Endothelial cell of umbilical vein (primary cell): Measurements from ENCODE around the gene PAEP. TPM values are rescaled to one million over a fixed set of nuclear protein-coding genes. Genes with fewer than 3 reads are reported as not detected.

Experiments
- BruUV-seq: library from RNA; stranded (reverse); fragments of 400-500 nt; replicated peaks from 2 replicates; lab custom pipeline; 2021; lab: Mats Ljungman, UMichigan
- CTCF ChIA-PET: fragments of 300-600, 350-600 bp; sonication (Branson Sonifier 250); formaldehyde crosslinking; loops from one replicate; lab custom pipeline; 2021; ENCODE audit warnings: antibody characterized with exemption, inconsistent platforms; lab: Charles Lee
- POLR2A ChIA-PET: fragments of 300-600, 350-600 bp; sonication (Branson Sonifier 250); formaldehyde crosslinking; loops from one replicate; lab custom pipeline; 2021; ENCODE audit warnings: antibody characterized with exemption, inconsistent platforms; lab: Charles Lee
- DNase-seq: peaks from one replicate; pipeline ENCODE4 v3.0.0-alpha.2; 2011; ENCODE audit warnings: low read depth, low spot score
- FAIRE-seq: peaks from 2 replicates; lab custom pipeline; 2011; peaks lifted over from hg19 to GRCh38; lab: Jason Lieb, UNC
- H2AFZ ChIP-seq: 2 replicates; pipeline ENCODE4 v1.6.0; 2012; ENCODE audit warnings: low read depth, low read length, control low read depth, inconsistent platforms
- H3K27ac ChIP-seq: 2 replicates; pipeline ENCODE4 v1.5.1; 2011; ENCODE audit warnings: low read depth, mild to moderate bottlenecking, control low read depth, low read length, moderate library complexity; ENCODE audit not compliant: insufficient read depth
- H3K27me3 ChIP-seq, 2 experiments: 2 replicates each; pipeline versions ENCODE4 v1.6.0 to v1.6.1; 2011; ENCODE audit warnings: low read length in 2 of 2, mixed read lengths in 1 of 2; ENCODE audit not compliant: control insufficient read depth in 2 of 2, insufficient read depth in 2 of 2
- H3K36me3 ChIP-seq, 2 experiments: 2 replicates in 1 of 2; 3 replicates in 1 of 2; pipeline ENCODE4 v1.5.1; 2011; ENCODE audit warnings: low read length in 2 of 2, mild to moderate bottlenecking in 1 of 2, moderate library complexity in 1 of 2; ENCODE audit not compliant: control insufficient read depth in 2 of 2, insufficient read depth in 2 of 2; ENCODE audit errors: extremely low read depth in 1 of 2
- H3K4me1 ChIP-seq: 3 replicates; pipeline ENCODE4 v1.5.1; 2011; ENCODE audit warnings: mild to moderate bottlenecking, low read length; ENCODE audit not compliant: control insufficient read depth, insufficient read depth; ENCODE audit errors: extremely low read depth
- H3K4me2 ChIP-seq: 2 replicates; pipeline ENCODE4 v1.6.1; 2011; ENCODE audit warnings: low read length, control low read depth, mixed read lengths; ENCODE audit not compliant: insufficient read depth
- H3K4me3 ChIP-seq, 3 experiments: fragments of 200-600 bp in 1 of 3; sonication (generic), shearing (Covaris generic) in 1 of 3; replicated peaks in 1 of 3; 2 replicates each; pipeline ENCODE4 v1.5.1; 2011 to 2016; ENCODE audit warnings: control low read depth in 3 of 3, low read length in 3 of 3, mild to moderate bottlenecking in 2 of 3, inconsistent platforms in 1 of 3, low read depth in 1 of 3, moderate library complexity in 1 of 3; ENCODE audit not compliant: insufficient read depth in 1 of 3
- H3K79me2 ChIP-seq: 2 replicates; pipeline ENCODE4 v1.6.0; 2012; ENCODE audit warnings: low read length, inconsistent platforms; ENCODE audit not compliant: control insufficient read depth, insufficient read depth
- H3K9ac ChIP-seq: replicated peaks from 2 replicates; pipeline ENCODE3; 2011; ENCODE audit warnings: low read length, control low read depth; ENCODE audit not compliant: insufficient read depth; ENCODE audit errors: extremely low read depth
- H3K9me1 ChIP-seq: replicated peaks from 3 replicates; pipeline ENCODE4 v1.6.0; 2011; ENCODE audit warnings: mild to moderate bottlenecking, low read length; ENCODE audit not compliant: control insufficient read depth, insufficient read depth; ENCODE audit errors: extremely low read depth
- H3K9me3 ChIP-seq: replicated peaks from 2 replicates; pipeline ENCODE4 v1.5.1; 2012; ENCODE audit warnings: low read length, inconsistent platforms; ENCODE audit not compliant: control insufficient read depth, insufficient read depth
- H4K20me1 ChIP-seq: replicated peaks from 2 replicates; pipeline ENCODE3; 2011; ENCODE audit warnings: mild to moderate bottlenecking, low read length; ENCODE audit not compliant: control insufficient read depth, insufficient read depth; ENCODE audit errors: extremely low read depth
- EZH2 ChIP-seq: IDR thresholded peaks from 2 replicates; pipeline ENCODE4 v1.6.1; 2012; ENCODE audit warnings: borderline replicate concordance, low read depth, mild to moderate bottlenecking, moderate library complexity, low read length, inconsistent platforms; ENCODE audit not compliant: severe bottlenecking
- FOS ChIP-seq: IDR thresholded peaks from 2 replicates; pipeline ENCODE4 v1.6.1; 2011; ENCODE audit warnings: mild to moderate bottlenecking, low read length, moderate library complexity, borderline replicate concordance; ENCODE audit not compliant: insufficient read depth
- GATA2 ChIP-seq: IDR thresholded peaks from 2 replicates; pipeline ENCODE4 v1.7.0; 2011; ENCODE audit warnings: low read depth, mild to moderate bottlenecking, moderate library complexity, mixed read lengths, low read length; ENCODE audit not compliant: insufficient read length, insufficient read depth
- JUN ChIP-seq: IDR thresholded peaks from 2 replicates; pipeline ENCODE4 v1.6.1; 2011; ENCODE audit warnings: borderline replicate concordance, low read depth; ENCODE audit not compliant: insufficient read length, insufficient read depth
- MYC ChIP-seq: IDR thresholded peaks from one replicate; pipeline ENCODE4 v1.6.1; 2011; ENCODE audit warnings: mild to moderate bottlenecking, low read depth, low read length
- POLR2A ChIP-seq: IDR thresholded peaks from 2 replicates; pipeline ENCODE4 v1.6.1; 2012; ENCODE audit warnings: low read depth, mild to moderate bottlenecking, control low read depth, low read length
- POLR2AphosphoS5 ChIP-seq: IDR thresholded peaks from 2 replicates; pipeline ENCODE4 v1.6.1; 2012; ENCODE audit warnings: low read depth, mild to moderate bottlenecking, control low read depth, low read length, moderate library complexity; ENCODE audit not compliant: insufficient read depth
- dilution Hi-C: fragments of 300-500 bp; cut with MboI; formaldehyde crosslinking; loops from one replicate; pipeline ENCODE4 v1.15.0; 2019; ENCODE audit warnings: low sequenced_read_pairs; ENCODE audit not compliant: extremely low pct_ligation_motif_present
- intact Hi-C: fragments of 100-400 bp; cut with micrococcal nuclease; formaldehyde crosslinking; loops from one replicate; pipeline ENCODE4 v1.10.0; 2022
- polyA plus RNA-seq, 4 experiments: library from polyadenylated mRNA; depleted of rRNA in 3 of 4; stranded (reverse) in 3 of 4; unstranded in 1 of 4; fragments of >200 nt; gene quantifications; 2 replicates each; pipeline versions ENCODE4 v1.2.1 to v1.2.3, GENCODE V29; 2011 to 2012; ENCODE audit warnings: missing spikeins in 1 of 4
- total RNA-seq: library from RNA; stranded (reverse); gene quantifications from 2 replicates; pipeline ENCODE4 v1.2.3, GENCODE V29; 2021
- TF ChIP-seq, protein P1 (sequence below): IDR thresholded peaks from 2 replicates; pipeline ENCODE4 v1.6.1; 2011; ENCODE audit not compliant: insufficient read depth, insufficient read length
- TF ChIP-seq, protein P2 (sequence below), 2 donors: IDR thresholded peaks; 1 replicate in 1 of 2; 2 replicates in 1 of 2; pipeline ENCODE4 v1.5.1; 2011; ENCODE audit warnings: low read length in 2 of 2, mild to moderate bottlenecking in 2 of 2, moderate library complexity in 2 of 2, control low read depth in 1 of 2, inconsistent platforms in 1 of 2, low read depth in 1 of 2; ENCODE audit not compliant: insufficient read depth in 1 of 2; ENCODE audit errors: extremely low read depth in 1 of 2

Gene PAEP
- total and polyA plus RNA-seq, 2 donors (not counting 3 experiments of a cell fraction or from before 2014, with no cell fraction given): not detected

DNA sequence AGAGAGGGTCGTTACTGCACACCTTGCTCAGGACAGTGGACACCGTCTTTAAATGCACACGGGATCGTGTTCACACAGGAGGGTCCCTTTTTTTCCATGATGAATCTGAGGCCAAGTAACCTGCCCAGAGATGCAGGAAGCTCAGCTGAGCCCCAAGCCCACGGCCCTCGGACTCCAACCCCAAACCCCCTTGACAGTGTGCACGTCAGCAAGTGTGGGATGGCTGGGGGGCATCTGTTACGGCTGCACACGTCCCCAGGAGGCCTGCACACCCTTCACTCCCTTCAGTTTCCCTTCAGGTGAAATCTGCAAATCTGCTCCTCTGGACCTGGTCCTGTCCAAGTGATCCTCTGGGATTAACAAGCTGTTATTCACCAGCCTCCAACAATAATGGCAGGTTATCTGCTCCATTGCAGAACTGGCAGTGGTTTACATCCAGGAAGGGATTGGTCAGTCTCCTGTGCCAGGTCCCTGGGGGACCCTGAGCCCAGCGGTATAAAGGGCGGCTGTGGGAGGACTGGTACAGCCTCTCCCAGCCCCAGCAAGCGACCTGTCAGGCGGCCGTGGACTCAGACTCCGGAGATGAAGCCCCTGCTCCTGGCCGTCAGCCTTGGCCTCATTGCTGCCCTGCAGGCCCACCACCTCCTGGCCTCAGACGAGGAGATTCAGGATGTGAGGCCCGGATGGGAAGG lies 40.5 kb upstream of the PAEP start, which contains the start of gene LCN1:
Gene LCN1, plus strand, starts transcription at position 525 of the 692 bp plus-strand sequence. Its CDS starts 58 bp downstream, at position 583.
- intact Hi-C loops: no loop called here

More for the DNA sequence above, 40.5 kb upstream of the PAEP start, which contains the start of gene LCN1:
- POLR2A ChIA-PET: no interaction called here
- H3K4me1 ChIP-seq: peaks cover 2% of the 10 kb centered on the region
- H3K9me1 ChIP-seq: no peaks in the 10 kb centered on the region
- H3K27ac ChIP-seq: no peak within 1 kb of the TSS
- H3K79me2 ChIP-seq: no peaks in the 10 kb centered on the region
- dilution Hi-C loops: no loop called here
- no peak within 1 kb of the TSS for H3K9ac ChIP-seq
- no peak within 1 kb of the TSS for H3K4me3 ChIP-seq
- TF ChIP-seq GATA2: no peak
- TF ChIP-seq EZH2: no peak
- no peak for TF ChIP-seq FOS
- TF ChIP-seq MYC: no peak
- TF ChIP-seq JUN: no peak
- TF ChIP-seq POLR2A: no peak
- TF ChIP-seq, protein P1, sequence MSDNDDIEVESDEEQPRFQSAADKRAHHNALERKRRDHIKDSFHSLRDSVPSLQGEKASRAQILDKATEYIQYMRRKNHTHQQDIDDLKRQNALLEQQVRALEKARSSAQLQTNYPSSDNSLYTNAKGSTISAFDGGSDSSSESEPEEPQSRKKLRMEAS: no peak
- TF ChIP-seq POLR2AphosphoS5: no peak
- TF ChIP-seq, protein P2, sequence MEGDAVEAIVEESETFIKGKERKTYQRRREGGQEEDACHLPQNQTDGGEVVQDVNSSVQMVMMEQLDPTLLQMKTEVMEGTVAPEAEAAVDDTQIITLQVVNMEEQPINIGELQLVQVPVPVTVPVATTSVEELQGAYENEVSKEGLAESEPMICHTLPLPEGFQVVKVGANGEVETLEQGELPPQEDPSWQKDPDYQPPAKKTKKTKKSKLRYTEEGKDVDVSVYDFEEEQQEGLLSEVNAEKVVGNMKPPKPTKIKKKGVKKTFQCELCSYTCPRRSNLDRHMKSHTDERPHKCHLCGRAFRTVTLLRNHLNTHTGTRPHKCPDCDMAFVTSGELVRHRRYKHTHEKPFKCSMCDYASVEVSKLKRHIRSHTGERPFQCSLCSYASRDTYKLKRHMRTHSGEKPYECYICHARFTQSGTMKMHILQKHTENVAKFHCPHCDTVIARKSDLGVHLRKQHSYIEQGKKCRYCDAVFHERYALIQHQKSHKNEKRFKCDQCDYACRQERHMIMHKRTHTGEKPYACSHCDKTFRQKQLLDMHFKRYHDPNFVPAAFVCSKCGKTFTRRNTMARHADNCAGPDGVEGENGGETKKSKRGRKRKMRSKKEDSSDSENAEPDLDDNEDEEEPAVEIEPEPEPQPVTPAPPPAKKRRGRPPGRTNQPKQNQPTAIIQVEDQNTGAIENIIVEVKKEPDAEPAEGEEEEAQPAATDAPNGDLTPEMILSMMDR (IDR thresholded peaks at IDR 0.05; ENCODE audit: extremely low read depth in 1 of 2, insufficient read depth in 1 of 2, low read depth in 1 of 2, low read length in 2 of 2): no peak
- H4K20me1 ChIP-seq: no peaks in the 10 kb centered on the region
- no peak within 1 kb of the TSS for H2AFZ ChIP-seq
- no peaks in the 10 kb centered on the region for H3K36me3 ChIP-seq
- BruUV-seq: no TSS peak
- DNase-seq (no peak), FAIRE-seq (no peak)
- H3K27me3 ChIP-seq: no peaks in the 10 kb centered on the region
- CTCF ChIA-PET: no interaction called here
- H3K4me2 ChIP-seq: no peak within 1 kb of the TSS
- no peaks in the 10 kb centered on the region for H3K9me3 ChIP-seq
